ENCODE data around the gene LLGL2.

- TF ChIP-seq EZH2 (IDR thresholded peaks at IDR 0.05; ENCODE audit: borderline replicate concordance, low read length) (no peak), CTCF (conservative IDR thresholded peaks at IDR 0.05 in 1 of 2, IDR thresholded peaks at IDR 0.05 in 1 of 2; ENCODE audit: extremely low read depth in 1 of 2, insufficient read depth in 1 of 2, low read depth in 1 of 2, low read length in 2 of 2) (peak; percentile 44 to 56)
Measured at GRCh38 chr17:75601057-75601987, 75.8 kb downstream of the LLGL2 start.
